HG03354 (cell line): Measurements from ENCODE around the gene MYO9A.
"Not testable (repeated sequence)": the region's sequence is repeated elsewhere in the genome, so short reads cannot be mapped to it uniquely, and the experiment has no call there.

Experiments used
- ATAC-seq: cut with Tn5 transposase; IDR thresholded peaks from one replicate; pipeline ENCODE4 v1.9.1; 2021; ENCODE audit warnings: mild to moderate bottlenecking; ENCODE audit not compliant: unreplicated experiment, poor library complexity, severe bottlenecking

MYO9A gene

DNA sequence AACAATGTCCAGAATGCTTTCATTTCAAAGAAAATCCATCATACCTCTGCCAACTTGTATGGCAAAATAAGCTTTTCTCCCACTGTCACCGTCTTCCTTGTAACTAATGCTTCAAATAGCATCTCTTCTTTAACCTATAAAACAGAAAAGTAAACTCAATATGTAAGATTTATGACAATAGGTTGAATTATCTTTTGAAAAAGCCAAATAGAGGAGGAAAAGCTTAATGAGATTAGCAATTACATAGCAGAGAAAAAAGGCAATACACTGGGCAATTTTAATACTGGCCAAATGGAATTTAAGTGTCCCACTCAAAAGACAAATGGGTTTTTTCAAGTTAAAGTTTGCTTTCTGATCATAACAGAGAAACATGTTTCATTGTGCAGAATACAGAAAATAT is 118.1 kb downstream of the MYO9A start:
- ATAC-seq: no peak

GRCh38 chr15:71998717-71999116 is 119.2 kb downstream of the MYO9A start:
- not testable (repeated sequence) for ATAC-seq

- no peak for ATAC-seq
Observed at GRCh38 chr15:71997691-71998090, 120.3 kb downstream of the MYO9A start.

DNA sequence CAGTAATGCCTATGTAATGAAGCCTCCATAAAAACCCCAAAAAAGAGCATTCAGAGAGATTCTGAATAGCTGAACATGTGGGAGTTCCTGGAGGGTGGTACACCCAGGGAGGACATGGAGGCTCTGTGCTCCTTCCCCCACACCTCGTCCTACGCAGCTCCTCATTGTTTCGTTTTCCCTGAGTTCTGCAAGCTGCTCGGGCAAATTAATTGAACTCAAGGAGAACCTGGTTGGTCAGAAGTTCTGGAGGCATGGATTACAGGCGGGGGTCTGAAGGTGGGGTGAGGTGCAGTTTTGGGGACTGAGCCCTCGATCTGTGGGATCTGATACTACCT is 142.2 kb downstream of the MYO9A start:
- ATAC-seq: no peak

- ATAC-seq: no peak
Observed at GRCh38 chr15:71974211-71974610, 143.7 kb downstream of the MYO9A start.

GRCh38 chr15:71973366-71973765 is 144.6 kb downstream of the MYO9A start:
- no peak for ATAC-seq

GRCh38 chr15:71971905-71972304 is 146.0 kb downstream of the MYO9A start:
- ATAC-seq: no peak

GRCh38 chr15:71970435-71970834 is 147.5 kb downstream of the MYO9A start:
- no peak for ATAC-seq

- no peak for ATAC-seq
Observed at GRCh38 chr15:71962537-71962936, 155.4 kb downstream of the MYO9A start.

- ATAC-seq: no peak
Observed at GRCh38 chr15:71957026-71957425, 160.9 kb downstream of the MYO9A start.

DNA sequence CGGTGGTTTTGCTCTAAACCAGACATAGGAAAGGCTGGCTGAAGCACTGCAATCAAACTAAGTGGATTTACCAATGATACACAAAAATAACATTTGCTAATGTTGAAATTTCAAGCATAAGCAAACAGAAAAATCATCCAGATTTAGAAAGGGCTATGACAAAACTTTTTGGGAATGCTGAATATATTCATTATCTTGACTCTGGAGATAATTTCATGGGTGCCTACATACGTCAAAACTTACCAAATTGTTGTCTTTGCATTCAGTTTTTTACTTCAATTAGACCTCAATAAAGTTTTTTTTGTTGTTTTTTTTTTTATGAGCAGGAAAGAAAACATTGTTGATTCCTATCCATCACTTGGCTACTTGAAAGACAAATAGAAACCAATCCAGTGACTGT is 166.8 kb downstream of the MYO9A start:
- ATAC-seq: no peak

- no peak for ATAC-seq
Observed at GRCh38 chr15:71945012-71945411, 172.9 kb downstream of the MYO9A start.

DNA sequence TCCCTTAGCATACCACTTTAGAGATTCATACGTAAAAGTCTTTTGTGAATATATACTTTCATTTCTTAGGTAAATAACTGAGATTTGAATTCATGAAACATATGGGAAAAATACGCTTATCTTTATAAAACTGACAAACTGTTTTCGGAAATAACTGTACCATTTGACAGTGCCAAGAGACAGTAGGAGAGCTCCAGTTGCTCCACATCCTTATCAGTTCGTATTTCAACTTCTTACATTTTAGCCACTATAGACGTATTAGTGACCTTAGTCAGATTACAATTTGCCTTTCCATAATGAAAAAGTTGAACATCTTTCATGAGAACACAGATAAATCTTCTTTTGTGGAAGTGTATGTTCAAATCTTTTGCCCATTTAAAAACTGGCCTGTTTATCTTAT is 174.1 kb downstream of the MYO9A start:
- no peak for ATAC-seq

DNA sequence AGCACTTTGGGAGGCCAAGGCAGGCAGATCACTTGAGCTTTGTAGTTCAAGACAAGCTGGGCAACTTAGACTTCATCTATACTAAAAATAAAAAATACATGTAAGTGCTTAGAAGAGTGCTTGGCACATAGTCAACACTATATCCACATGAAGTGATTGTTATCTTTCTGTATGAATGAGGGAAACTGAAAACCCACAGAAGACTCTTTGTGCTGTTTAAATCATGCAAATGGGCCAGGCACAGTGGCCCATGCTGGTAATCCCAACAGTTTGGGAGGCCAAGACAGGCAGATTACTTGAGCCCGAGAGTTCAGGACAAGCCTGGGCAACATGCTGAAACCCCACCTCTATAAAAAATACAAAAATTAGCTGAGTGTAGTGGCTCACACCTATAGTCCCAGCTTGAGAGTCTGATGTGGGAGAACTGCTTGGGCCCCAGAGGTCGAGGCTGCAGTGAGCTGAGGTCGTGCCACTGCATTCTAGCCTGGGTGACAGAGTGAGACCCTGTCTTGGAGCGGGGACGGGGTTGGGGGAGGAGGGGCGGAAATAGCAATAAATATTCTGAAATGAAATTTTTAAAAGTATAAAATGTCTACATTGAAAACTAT is 177.9 kb downstream of the MYO9A start:
- no peak for ATAC-seq

DNA sequence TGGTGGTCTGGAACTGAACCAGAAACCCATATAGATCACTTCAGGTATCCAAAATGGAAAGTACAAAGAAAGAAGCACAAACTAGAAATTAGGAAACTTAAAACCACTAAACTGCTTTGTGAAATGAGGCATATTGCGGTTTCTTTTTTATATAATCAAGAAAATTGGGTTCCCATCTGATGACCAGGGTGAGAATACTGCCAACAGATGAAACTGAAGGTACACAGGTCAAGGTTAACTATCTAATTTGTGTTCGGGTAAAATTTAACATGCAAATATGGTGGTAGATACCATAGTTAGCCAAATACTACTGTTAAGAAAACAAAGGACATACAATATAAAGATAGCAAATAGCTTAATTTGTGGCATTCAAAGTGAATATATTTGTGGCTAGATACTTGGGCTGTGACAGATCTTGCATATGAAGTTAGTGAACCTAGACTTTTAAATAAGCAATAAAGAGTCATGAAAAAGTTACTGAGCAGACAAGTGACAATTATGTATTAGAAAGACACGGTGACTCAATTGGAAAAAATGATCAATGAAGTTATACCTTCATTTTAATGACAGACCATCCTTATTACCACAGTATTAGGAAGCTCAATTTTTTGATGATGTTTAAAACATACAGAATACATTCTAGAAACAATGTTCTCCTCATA is 180.2 kb downstream of the MYO9A start:
- ATAC-seq: peak; percentile 69

DNA sequence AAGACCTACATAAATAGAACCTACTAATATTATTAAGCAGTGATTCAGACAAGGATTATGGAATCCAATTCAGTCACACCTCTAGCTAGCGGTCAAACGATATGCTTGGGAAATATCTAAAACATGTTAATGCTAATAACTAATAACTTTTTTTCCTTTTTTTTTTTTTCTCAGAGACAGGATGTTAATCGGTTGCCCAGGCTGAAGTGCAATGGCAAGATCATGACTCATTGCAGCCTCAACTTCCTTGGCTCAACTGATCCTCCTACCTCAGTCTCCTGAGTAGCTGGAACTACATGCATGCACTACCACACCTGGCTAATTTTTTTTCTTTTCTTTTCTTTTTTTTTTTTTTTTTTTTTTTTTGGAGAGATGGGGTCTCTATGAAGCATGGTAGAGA is 183.5 kb downstream of the MYO9A start:
- ATAC-seq: no peak

- no peak for ATAC-seq
Observed at GRCh38 chr15:71932689-71933088, 185.3 kb downstream of the MYO9A start.

- no peak for ATAC-seq
Observed at GRCh38 chr15:71931261-71931660, 186.7 kb downstream of the MYO9A start.

- no peak for ATAC-seq
Observed at GRCh38 chr15:71925145-71925544, 192.8 kb downstream of the MYO9A start.

GRCh38 chr15:71921191-71921590 is 196.8 kb downstream of the MYO9A start:
- no peak for ATAC-seq

DNA sequence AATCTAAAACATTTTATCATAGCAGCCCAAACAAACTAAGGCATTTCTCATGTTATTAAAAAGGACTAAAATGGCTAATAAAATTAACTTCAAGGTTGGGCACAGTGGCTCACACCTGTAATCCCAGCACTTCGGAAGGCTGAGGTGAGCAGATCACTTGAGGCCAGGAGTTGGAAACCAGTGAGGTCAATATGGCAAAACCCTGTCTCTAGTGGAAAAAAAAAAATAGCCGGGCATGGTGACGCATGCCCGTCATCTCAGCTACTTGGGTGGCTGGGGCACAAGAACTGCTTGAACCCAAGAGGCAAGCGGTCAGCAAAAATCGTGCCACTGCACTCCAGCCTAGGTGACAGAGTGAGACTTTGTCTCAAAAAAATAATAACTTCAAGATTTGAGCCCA is 197.4 kb downstream of the MYO9A start:
- ATAC-seq: no peak

DNA sequence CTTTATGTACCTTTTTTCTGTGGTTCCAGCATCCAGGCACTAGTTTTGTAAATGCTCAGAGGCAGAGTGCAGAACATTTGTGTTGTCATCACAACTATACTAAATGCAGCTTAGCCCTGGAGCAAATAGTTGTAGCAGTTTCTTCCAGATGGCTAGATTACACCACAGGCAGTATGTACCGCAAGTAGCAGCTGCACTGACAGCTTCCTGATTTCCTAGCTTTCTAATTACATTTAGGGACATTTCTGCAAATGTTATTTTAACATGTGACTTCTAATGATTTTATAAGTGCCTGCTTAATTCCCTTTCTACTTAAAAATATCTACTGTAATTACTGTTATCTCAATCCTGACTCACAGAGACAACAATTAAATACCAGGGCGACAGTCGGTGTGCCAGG is 201.1 kb downstream of the MYO9A start:
- no peak for ATAC-seq
